Activated CD4-positive, alpha-beta T cell treated with anti-CD3 and anti-CD28 coated beads, Interleukin-2, amount 10 ng/mL, durations not matched to agents 24 days and 14 days (primary cell): ENCODE measurements around the gene SSTR3. TPM values are rescaled to one million over a fixed set of nuclear protein-coding genes. Genes with fewer than 3 reads are reported as not detected.
A peak's percentile ranks its signal among the peaks of the same experiment; 100 is the strongest.
"Not testable (repeated sequence)": the region's sequence is repeated elsewhere in the genome, so short reads cannot be mapped to it uniquely, and the experiment has no call there.

Experiments
- DNase-seq: peaks from one replicate; pipeline ENCODE4 v3.0.0; 2022
- H3K27ac Mint-ChIP-seq: one replicate; pipeline ENCODE4 v1.8.0; 2022; ENCODE audit warnings: mild to moderate bottlenecking, mixed read lengths
- H3K27me3 Mint-ChIP-seq: one replicate; pipeline ENCODE4 v1.8.0; 2022; ENCODE audit warnings: mixed read lengths
- H3K36me3 Mint-ChIP-seq: one replicate; pipeline ENCODE4 v1.8.0; 2022; ENCODE audit warnings: low read depth, mild to moderate bottlenecking, mixed read lengths
- H3K4me1 Mint-ChIP-seq: one replicate; pipeline ENCODE4 v1.8.0; 2021; ENCODE audit warnings: mixed read lengths
- H3K4me3 Mint-ChIP-seq: one replicate; pipeline ENCODE4 v1.8.0; 2022; ENCODE audit warnings: mild to moderate bottlenecking, moderate library complexity, mixed read lengths
- H3K9me3 Mint-ChIP-seq: one replicate; pipeline ENCODE4 v1.8.0; 2021; ENCODE audit warnings: mixed read lengths
- intact Hi-C: fragments of 100-400 bp; cut with micrococcal nuclease; formaldehyde crosslinking; loops from one replicate; pipeline ENCODE4 v1.15.1; 2023
- total RNA-seq: library from RNA; stranded (reverse); gene quantifications from 2 replicates; pipeline ENCODE4 v1.2.3, GENCODE V29; 2022

SSTR3 gene
- total RNA-seq, 1 donor from 2014 or later = 4.0 TPM

GRCh38 chr22:37178350-37179125, 33.7 kb downstream of the SSTR3 start:
- H3K27ac Mint-ChIP-seq = no peak overlapping the region
- H3K27me3 Mint-ChIP-seq = peaks cover 9% of the 10 kb centered on the region
- DNase-seq = no peak
- peaks cover 9% of the 10 kb centered on the region for H3K4me1 Mint-ChIP-seq
- no peak overlapping the region for H3K4me3 Mint-ChIP-seq
- H3K9me3 Mint-ChIP-seq = no peaks in the 10 kb centered on the region
- intact Hi-C loops = no loop called here
- H3K36me3 Mint-ChIP-seq = no peaks in the 10 kb centered on the region

- Mint-ChIP-seq H3K4me1 (peaks cover 6% of the 10 kb centered on the region), H3K4me3 (no peak overlapping the region), H3K27ac (no peak overlapping the region), H3K9me3 (no peaks in the 10 kb centered on the region), H3K36me3 (no peaks in the 10 kb centered on the region), H3K27me3 (peaks cover 9% of the 10 kb centered on the region)
- intact Hi-C loops = no loop called here
- DNase-seq = no peak
Observed at GRCh38 chr22:37177755-37178154, 34.5 kb downstream of the SSTR3 start.

DNA sequence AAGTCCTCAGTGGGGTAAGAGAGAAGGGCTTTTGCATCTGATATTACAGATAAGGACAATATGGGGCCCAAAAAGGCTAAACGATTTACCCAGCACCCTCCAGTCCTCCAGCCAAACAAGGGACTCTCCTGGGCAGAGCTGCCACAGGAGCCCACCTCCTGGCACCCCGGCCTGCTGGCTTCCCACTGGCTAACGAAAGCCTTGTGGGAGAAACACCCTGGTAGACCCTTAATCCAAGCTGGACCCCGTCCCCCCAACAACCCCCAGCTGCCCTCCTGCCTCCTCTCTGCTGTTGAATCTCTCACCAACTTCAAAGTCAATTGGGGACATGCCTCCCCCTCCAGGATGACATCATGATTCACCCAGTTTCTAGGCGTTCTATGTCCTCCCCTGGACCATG, 35.1 kb downstream of the SSTR3 start:
- intact Hi-C loops = no loop called here
- no peak for DNase-seq
- H3K27ac Mint-ChIP-seq = no peak overlapping the region

GRCh38 chr22:37176464-37177061, 35.7 kb downstream of the SSTR3 start:
- no peak overlapping the region for H3K27ac Mint-ChIP-seq
- H3K9me3 Mint-ChIP-seq = no peaks in the 10 kb centered on the region
- no peaks in the 10 kb centered on the region for H3K36me3 Mint-ChIP-seq
- peaks cover 5% of the 10 kb centered on the region for H3K4me1 Mint-ChIP-seq
- intact Hi-C loops = no loop called here
- H3K27me3 Mint-ChIP-seq = peaks cover 9% of the 10 kb centered on the region
- no peak for DNase-seq
- no peak overlapping the region for H3K4me3 Mint-ChIP-seq

More for the DNA sequence above, 35.1 kb downstream of the SSTR3 start:
- Mint-ChIP-seq H3K9me3 (no peaks in the 10 kb centered on the region), H3K36me3 (no peaks in the 10 kb centered on the region), H3K4me3 (no peak overlapping the region), H3K4me1 (peaks cover 6% of the 10 kb centered on the region), H3K27me3 (peaks cover 9% of the 10 kb centered on the region)

DNA sequence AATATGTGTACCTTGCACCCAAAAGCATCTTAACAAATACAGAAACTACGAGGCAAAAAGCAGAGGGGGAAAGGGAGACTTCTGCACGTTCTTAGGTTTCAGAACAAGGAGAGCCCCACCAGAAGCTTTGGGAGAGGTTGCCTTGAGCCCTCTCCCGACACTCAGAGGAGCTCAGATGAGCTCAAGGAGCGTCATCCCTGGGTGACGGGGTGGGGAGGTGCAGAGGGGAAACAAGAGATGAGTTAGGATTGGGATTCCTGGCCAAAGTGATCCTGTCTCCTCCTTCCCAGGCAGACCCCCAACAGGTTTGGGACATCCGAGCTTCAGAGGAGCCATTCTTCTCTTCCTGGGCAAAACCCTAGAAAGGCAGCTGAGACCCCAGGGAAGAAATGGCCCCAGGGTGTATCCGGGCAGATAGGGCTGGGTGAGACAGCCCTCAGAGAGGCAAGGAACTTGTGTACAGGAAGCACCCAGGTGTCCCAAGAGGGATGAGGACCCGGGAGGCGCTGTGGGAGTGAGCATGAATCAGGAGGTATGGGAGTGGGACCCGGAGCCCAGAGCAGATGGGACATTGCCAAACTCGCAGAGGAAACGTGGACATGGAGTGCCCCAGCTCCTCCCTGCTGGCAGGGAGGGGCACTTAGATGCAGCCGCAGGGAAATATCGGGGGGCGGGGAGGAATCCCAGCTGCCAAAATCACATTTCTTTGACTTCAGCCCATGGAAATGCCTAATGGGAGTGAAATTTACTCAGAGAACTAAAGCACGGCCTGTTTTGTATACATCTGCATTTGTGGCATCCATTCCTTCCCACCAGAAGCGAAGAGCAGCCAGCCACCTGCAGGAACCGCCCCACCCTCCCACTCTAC, 36.6 kb downstream of the SSTR3 start:
- H3K4me1 Mint-ChIP-seq = peaks cover 5% of the 10 kb centered on the region
- no peak overlapping the region for H3K4me3 Mint-ChIP-seq
- H3K27me3 Mint-ChIP-seq = peaks cover 11% of the 10 kb centered on the region
- no peak overlapping the region for H3K27ac Mint-ChIP-seq
- intact Hi-C loops = no loop called here
- no peaks in the 10 kb centered on the region for H3K36me3 Mint-ChIP-seq
- no peaks in the 10 kb centered on the region for H3K9me3 Mint-ChIP-seq
- DNase-seq = no peak

DNA sequence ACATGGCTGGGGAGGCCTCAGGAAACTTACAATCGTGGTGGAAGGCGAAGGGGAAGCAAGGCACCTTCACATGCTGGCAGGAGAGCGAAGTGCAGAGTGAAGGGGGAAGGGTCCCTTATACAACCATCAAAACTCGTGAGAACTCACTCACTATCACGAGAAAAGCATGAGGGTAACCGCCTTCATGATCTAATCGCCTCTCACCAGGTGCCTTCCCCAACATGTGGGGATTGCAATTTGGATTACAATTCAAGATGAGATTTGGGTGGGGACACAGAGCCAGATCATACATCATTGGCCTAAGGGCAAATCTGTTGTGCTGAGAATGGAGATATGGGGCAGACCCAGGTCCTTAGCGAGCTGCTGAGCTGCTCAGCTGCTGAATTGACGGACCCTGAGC, 37.3 kb downstream of the SSTR3 start:
- Mint-ChIP-seq H3K4me1 (peaks cover 8% of the 10 kb centered on the region), H3K36me3 (no peaks in the 10 kb centered on the region), H3K4me3 (no peak overlapping the region), H3K27ac (no peak overlapping the region), H3K9me3 (no peaks in the 10 kb centered on the region), H3K27me3 (peaks cover 11% of the 10 kb centered on the region)
- no peak for DNase-seq
- intact Hi-C loops = no loop called here

- Mint-ChIP-seq H3K9me3 (no peaks in the 10 kb centered on the region), H3K4me3 (no peak overlapping the region), H3K27me3 (peaks cover 11% of the 10 kb centered on the region), H3K4me1 (peaks cover 14% of the 10 kb centered on the region), H3K27ac (no peak overlapping the region), H3K36me3 (no peaks in the 10 kb centered on the region)
- DNase-seq = no peak
- intact Hi-C loops = no loop called here
Observed at GRCh38 chr22:37173709-37174108, 38.6 kb downstream of the SSTR3 start.

DNA sequence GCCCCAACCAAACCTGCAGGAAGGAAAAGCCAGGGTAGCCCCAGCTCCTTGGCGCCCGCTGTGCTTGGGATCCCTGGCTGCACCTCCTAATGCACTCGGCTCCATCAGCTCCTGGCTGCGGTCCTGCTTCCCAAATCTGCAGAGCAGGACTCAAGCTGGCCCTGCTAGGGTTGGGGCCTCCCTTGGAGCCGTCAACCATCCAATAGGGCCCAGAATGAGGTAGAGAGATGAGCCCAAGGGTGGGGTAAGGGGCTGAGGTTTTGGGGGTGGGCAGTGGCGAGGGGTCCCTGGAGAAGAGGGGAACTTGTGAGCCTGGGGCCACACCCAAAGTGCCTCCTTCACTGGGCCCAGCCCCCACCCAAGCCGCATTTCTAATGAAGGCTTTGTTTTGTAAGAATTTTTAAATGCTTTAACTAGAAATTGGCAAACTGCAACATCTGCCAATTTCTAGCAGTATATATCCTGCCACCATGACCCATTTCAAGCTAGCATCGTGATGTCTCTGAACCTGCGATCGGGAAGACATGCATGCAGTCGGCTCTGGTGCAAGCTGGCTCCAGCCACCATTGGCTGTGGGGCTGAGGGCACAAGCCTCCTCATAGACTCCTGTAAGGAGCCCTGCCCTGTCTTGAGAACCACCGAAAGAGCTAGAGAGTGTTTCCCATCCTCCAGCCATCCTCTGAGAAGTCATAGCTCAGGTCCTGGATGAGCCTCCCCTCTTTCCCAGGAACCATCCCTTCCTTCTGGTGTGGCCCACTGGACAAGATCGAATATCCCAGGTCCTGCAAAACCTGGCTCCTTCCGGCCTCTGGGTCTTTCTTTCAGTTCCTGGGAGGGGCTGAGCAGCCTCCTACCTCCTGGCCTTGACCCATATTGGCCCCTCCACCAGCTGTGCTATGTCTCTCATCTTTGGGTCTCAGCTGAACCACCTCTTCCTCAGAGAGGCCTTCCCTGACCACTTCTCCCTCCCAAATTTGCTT, 39.7 kb downstream of the SSTR3 start:
- H3K36me3 Mint-ChIP-seq = no peaks in the 10 kb centered on the region
- intact Hi-C loops = no loop called here
- DNase-seq = no peak

GRCh38 chr22:37171662-37172061, 40.6 kb downstream of the SSTR3 start:
- Mint-ChIP-seq H3K36me3 (no peaks in the 10 kb centered on the region), H3K27ac (no peak overlapping the region), H3K27me3 (peaks cover 9% of the 10 kb centered on the region), H3K4me1 (peaks cover 32% of the 10 kb centered on the region), H3K4me3 (no peak overlapping the region), H3K9me3 (no peaks in the 10 kb centered on the region)
- intact Hi-C loops = no loop called here
- no peak for DNase-seq

More for the DNA sequence above, 39.7 kb downstream of the SSTR3 start:
- peaks cover 11% of the 10 kb centered on the region for H3K27me3 Mint-ChIP-seq
- H3K9me3 Mint-ChIP-seq = no peaks in the 10 kb centered on the region
- H3K4me3 Mint-ChIP-seq = no peak overlapping the region
- no peak overlapping the region for H3K27ac Mint-ChIP-seq
- peaks cover 25% of the 10 kb centered on the region for H3K4me1 Mint-ChIP-seq

DNA sequence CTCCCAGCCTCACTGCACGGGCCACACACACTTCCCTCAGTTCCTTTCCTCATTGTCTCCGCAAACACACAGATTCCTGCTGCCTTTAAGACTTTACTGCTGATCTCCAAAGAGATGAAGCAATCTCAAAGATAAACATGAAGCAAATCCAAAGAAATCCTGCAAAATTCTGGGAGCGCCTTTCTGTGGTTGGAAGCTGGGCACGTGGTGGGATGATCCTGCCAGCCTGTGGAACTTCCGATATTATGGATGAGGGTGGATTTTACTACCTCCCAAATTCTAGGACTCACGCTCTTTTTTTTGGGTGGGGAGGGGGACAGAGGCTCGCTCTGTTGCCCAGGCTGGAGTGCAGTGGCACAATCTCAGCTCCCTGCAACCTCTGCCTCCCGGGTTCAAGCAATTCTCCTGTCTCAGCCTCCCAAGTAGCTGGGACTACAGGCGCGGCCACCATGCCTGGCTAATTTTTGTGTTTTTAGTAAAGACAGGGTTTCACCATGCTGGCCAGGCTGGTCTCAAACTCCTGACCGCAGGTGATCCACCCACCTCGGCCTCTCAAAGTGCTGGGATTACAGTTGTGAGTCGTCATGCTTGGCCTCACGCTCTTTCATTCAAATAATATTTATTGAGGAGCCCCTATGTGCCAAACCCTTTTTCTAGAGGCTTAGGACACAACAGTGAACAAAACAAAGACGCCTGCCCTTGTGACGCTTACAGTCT, 41.4 kb downstream of the SSTR3 start:
- DNase-seq, H3K9me3 Mint-ChIP-seq, H3K27ac Mint-ChIP-seq, intact Hi-C loops, H3K27me3 Mint-ChIP-seq, H3K4me3 Mint-ChIP-seq, H3K36me3 Mint-ChIP-seq: not testable (repeated sequence)
- H3K4me1 Mint-ChIP-seq = peaks cover 33% of the 10 kb centered on the region

DNA sequence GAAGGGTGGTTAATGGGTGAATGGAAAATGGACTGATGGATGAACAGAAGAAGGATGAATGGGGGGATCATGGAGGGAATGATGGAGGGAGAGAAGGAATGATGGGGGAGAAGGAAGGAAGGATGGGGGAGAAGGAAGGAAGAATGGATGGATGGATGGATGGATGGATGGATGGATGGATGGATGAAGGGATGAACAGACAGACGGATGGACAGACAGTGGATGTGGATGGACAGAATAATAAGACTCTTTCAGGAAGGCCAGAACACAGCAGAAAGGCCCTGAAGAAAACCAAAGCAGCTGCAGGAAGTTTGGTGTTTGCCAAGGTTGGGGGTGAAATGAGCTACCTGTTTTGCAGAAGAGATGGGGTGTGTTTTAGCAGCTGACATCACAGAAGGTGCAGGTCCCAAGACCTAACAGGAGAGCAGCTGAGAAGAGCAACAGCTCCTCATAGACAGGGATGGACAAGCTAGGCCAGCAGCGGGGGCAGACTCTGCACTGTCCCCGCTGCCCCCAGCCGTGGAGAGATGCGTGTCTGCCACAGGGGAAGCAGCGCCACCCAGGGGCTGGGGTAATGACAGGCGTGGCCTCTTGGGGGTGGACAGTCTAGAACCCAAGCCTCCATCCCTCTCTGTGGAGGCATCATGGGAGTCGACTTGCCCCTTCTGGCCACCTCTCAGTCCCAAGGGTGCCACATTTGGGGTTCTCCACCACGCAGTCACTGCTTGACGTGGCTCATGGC, 42.2 kb downstream of the SSTR3 start:
- H3K27ac Mint-ChIP-seq = peak overlapping the region; percentile 7
- H3K27me3 Mint-ChIP-seq = peaks cover 2% of the 10 kb centered on the region
- no peaks in the 10 kb centered on the region for H3K9me3 Mint-ChIP-seq
- no peak for DNase-seq
- no peaks in the 10 kb centered on the region for H3K36me3 Mint-ChIP-seq
- peaks cover 36% of the 10 kb centered on the region for H3K4me1 Mint-ChIP-seq
- intact Hi-C loops = no loop called here
- H3K4me3 Mint-ChIP-seq = no peak overlapping the region

DNA sequence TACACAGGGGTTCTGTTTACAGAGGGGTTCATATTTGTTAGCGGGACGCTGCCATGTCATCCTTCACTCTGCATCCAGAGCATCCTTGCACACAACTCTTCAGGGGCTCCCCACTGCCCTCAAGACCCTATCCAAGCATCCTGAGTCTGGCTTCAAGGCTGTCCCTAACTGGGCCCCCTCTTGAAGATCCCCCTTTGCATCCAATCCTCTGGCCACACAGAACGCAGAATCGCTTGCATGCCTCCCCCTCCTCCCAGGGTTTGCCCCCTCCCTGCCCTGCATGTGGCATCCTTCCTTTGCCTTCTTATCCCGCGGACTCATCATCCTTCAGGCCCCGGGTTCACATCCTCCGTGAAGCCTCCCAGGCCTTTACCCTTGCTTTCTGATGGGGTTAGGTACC, 42.9 kb downstream of the SSTR3 start:
- Mint-ChIP-seq H3K27me3 (peaks cover 2% of the 10 kb centered on the region), H3K27ac (peak overlapping the region; percentile 7), H3K9me3 (no peaks in the 10 kb centered on the region), H3K36me3 (no peaks in the 10 kb centered on the region), H3K4me3 (no peak overlapping the region), H3K4me1 (peaks cover 44% of the 10 kb centered on the region)
- intact Hi-C loops = no loop called here
- no peak for DNase-seq
